ENCODE data around the gene NNMT.
"Not testable (repeated sequence)": the region's sequence is repeated elsewhere in the genome, so short reads cannot be mapped to it uniquely, and the experiment has no call there.

Gene NNMT

GRCh38 chr11:114314096-114314495, 17.9 kb downstream of the NNMT start:
- DNase-seq = no peak

GRCh38 chr11:114315749-114316368, 19.7 kb downstream of the NNMT start:
- DNase-seq = no peak

GRCh38 chr11:114316980-114317786, 21.0 kb downstream of the NNMT start:
- no peak for DNase-seq

GRCh38 chr11:114317787-114318137, 21.6 kb downstream of the NNMT start:
- no peak for DNase-seq

- DNase-seq = no peak
Measured at GRCh38 chr11:114318361-114318760, 22.2 kb downstream of the NNMT start.

- DNase-seq = no peak
Measured at GRCh38 chr11:114319716-114320328, 23.6 kb downstream of the NNMT start.

- DNase-seq = no peak
Measured at GRCh38 chr11:114321621-114322257, 25.5 kb downstream of the NNMT start.

GRCh38 chr11:114322934-114323333, 26.7 kb downstream of the NNMT start:
- no peak for DNase-seq

GRCh38 chr11:114326151-114326550, 30.0 kb downstream of the NNMT start:
- no peak for DNase-seq

GRCh38 chr11:114326776-114327175, 30.6 kb downstream of the NNMT start:
- no peak for DNase-seq

GRCh38 chr11:114330373-114330772, 34.2 kb downstream of the NNMT start:
- DNase-seq = no peak

GRCh38 chr11:114340311-114341131, 44.3 kb downstream of the NNMT start:
- peak; percentile 71 for DNase-seq

GRCh38 chr11:114341667-114342066, 45.5 kb downstream of the NNMT start:
- DNase-seq = not testable (repeated sequence)

GRCh38 chr11:114342476-114342875, 46.3 kb downstream of the NNMT start:
- no peak for DNase-seq

GRCh38 chr11:114343020-114343419, 46.8 kb downstream of the NNMT start:
- DNase-seq = no peak

GRCh38 chr11:114343493-114343892, 47.3 kb downstream of the NNMT start:
- no peak for DNase-seq

- no peak for DNase-seq
Measured at GRCh38 chr11:114344494-114344893, 48.3 kb downstream of the NNMT start.

GRCh38 chr11:114345575-114346222, 49.5 kb downstream of the NNMT start:
- DNase-seq = no peak

GRCh38 chr11:114346709-114347141, 50.5 kb downstream of the NNMT start:
- DNase-seq = no peak

GRCh38 chr11:114348200-114349191, 52.3 kb downstream of the NNMT start:
- no peak for DNase-seq

- DNase-seq = no peak
Measured at GRCh38 chr11:114350022-114350421, 53.8 kb downstream of the NNMT start.

All from DMS79 (cell line).